ENCODE data around the gene SRSF7.
"Not testable (repeated sequence)": the region's sequence is repeated elsewhere in the genome, so short reads cannot be mapped to it uniquely, and the experiment has no call there.

- not testable (repeated sequence) for TF ChIP-seq CTCF (IDR thresholded peaks at IDR 0.05; ENCODE audit: low read depth, low read length); POLR2A (IDR thresholded peaks at IDR 0.05; ENCODE audit: extremely low read depth, insufficient read length)
Measured at GRCh38 chr2:38703336-38703735, 47.8 kb downstream of the SRSF7 start.
